Effector memory CD4-positive, alpha-beta T cell (primary cell): ENCODE results near the gene PARD6G.
"Not testable (repeated sequence)": the region's sequence is repeated elsewhere in the genome, so short reads cannot be mapped to it uniquely, and the experiment has no call there.

Experiments used
- DNase-seq, 3 donors: peaks; one replicate each; pipeline ENCODE4 v3.0.0-alpha.2; 2020
- H3K27ac ChIP-seq: 2 replicates; pipeline ENCODE4 v1.7.0; 2013; ENCODE audit warnings: mild to moderate bottlenecking, low read length, moderate library complexity; ENCODE audit not compliant: insufficient read depth, poor library complexity, severe bottlenecking
- H3K27me3 ChIP-seq: replicated peaks from 2 replicates; pipeline ENCODE4 v1.7.0; 2013; ENCODE audit warnings: mild to moderate bottlenecking, low read length; ENCODE audit not compliant: insufficient read depth, control insufficient read depth, poor library complexity, severe bottlenecking
- H3K36me3 ChIP-seq: 2 replicates; pipeline ENCODE4 v1.7.0; 2013; ENCODE audit warnings: mild to moderate bottlenecking, low read length, moderate library complexity; ENCODE audit not compliant: control insufficient read depth, insufficient read depth
- H3K4me1 ChIP-seq: 2 replicates; pipeline ENCODE4 v1.7.0; 2013; ENCODE audit warnings: low read length, mild to moderate bottlenecking; ENCODE audit not compliant: control insufficient read depth, insufficient read depth, poor library complexity, severe bottlenecking
- H3K4me3 ChIP-seq: 2 replicates; pipeline ENCODE4 v1.7.0; 2013; ENCODE audit warnings: low read length, low read depth, mild to moderate bottlenecking; ENCODE audit not compliant: insufficient read depth, poor library complexity, severe bottlenecking
- H3K9me3 ChIP-seq: 2 replicates; pipeline ENCODE4 v1.7.0; 2013; ENCODE audit warnings: mild to moderate bottlenecking, low read length, moderate library complexity; ENCODE audit not compliant: control insufficient read depth

PARD6G gene

GRCh38 chr18:80231151-80231550 is 16.2 kb downstream of the PARD6G start:
- no peak overlapping the region for H3K27ac ChIP-seq
- H3K36me3 ChIP-seq = no peaks in the 10 kb centered on the region
- no peaks in the 10 kb centered on the region for H3K27me3 ChIP-seq
- H3K4me1 ChIP-seq = no peaks in the 10 kb centered on the region
- DNase-seq = no peak
- no peaks in the 10 kb centered on the region for H3K9me3 ChIP-seq
- H3K4me3 ChIP-seq = no peak overlapping the region

GRCh38 chr18:80229766-80230745 is 17.3 kb downstream of the PARD6G start:
- no peaks in the 10 kb centered on the region for H3K27me3 ChIP-seq
- no peak overlapping the region for H3K4me3 ChIP-seq
- no peaks in the 10 kb centered on the region for H3K4me1 ChIP-seq
- no peaks in the 10 kb centered on the region for H3K9me3 ChIP-seq
- no peaks in the 10 kb centered on the region for H3K36me3 ChIP-seq
- H3K27ac ChIP-seq = no peak overlapping the region
- no peak for DNase-seq

GRCh38 chr18:80229363-80229762 is 18.0 kb downstream of the PARD6G start:
- Histone ChIP-seq H3K9me3 (no peaks in the 10 kb centered on the region), H3K4me1 (no peaks in the 10 kb centered on the region), H3K36me3 (no peaks in the 10 kb centered on the region), H3K4me3 (no peak overlapping the region), H3K27me3 (no peaks in the 10 kb centered on the region), H3K27ac (no peak overlapping the region)
- no peak for DNase-seq

- Histone ChIP-seq H3K4me3 (no peak overlapping the region), H3K27me3 (no peaks in the 10 kb centered on the region), H3K9me3 (no peaks in the 10 kb centered on the region), H3K27ac (no peak overlapping the region), H3K4me1 (no peaks in the 10 kb centered on the region), H3K36me3 (no peaks in the 10 kb centered on the region)
- no peak for DNase-seq
These were observed 19.1 kb downstream of the PARD6G start for GRCh38 chr18:80228051-80228848.

- Histone ChIP-seq H3K27me3 (no peaks in the 10 kb centered on the region), H3K4me1 (no peaks in the 10 kb centered on the region), H3K9me3 (no peaks in the 10 kb centered on the region), H3K36me3 (no peaks in the 10 kb centered on the region), H3K4me3 (no peak overlapping the region), H3K27ac (no peak overlapping the region)
- no peak for DNase-seq
These were observed 19.8 kb downstream of the PARD6G start for GRCh38 chr18:80227472-80227871.

- Histone ChIP-seq H3K36me3 (no peaks in the 10 kb centered on the region), H3K9me3 (no peaks in the 10 kb centered on the region), H3K4me3 (no peak overlapping the region), H3K4me1 (no peaks in the 10 kb centered on the region), H3K27me3 (no peaks in the 10 kb centered on the region), H3K27ac (no peak overlapping the region)
- DNase-seq = no peak
These were observed 21.6 kb downstream of the PARD6G start for GRCh38 chr18:80225685-80226084.

- Histone ChIP-seq H3K27me3 (no peaks in the 10 kb centered on the region), H3K27ac (no peak overlapping the region), H3K4me3 (no peak overlapping the region), H3K4me1 (no peaks in the 10 kb centered on the region), H3K9me3 (no peaks in the 10 kb centered on the region), H3K36me3 (no peaks in the 10 kb centered on the region)
- DNase-seq = no peak
These were observed 23.6 kb downstream of the PARD6G start for GRCh38 chr18:80223581-80224148.

GRCh38 chr18:80219488-80219887 is 27.8 kb downstream of the PARD6G start:
- H3K27me3 ChIP-seq, H3K9me3 ChIP-seq, H3K36me3 ChIP-seq, H3K4me1 ChIP-seq, DNase-seq, H3K4me3 ChIP-seq, H3K27ac ChIP-seq: not testable (repeated sequence)

- Histone ChIP-seq H3K36me3 (no peaks in the 10 kb centered on the region), H3K9me3 (no peaks in the 10 kb centered on the region), H3K4me3 (no peak overlapping the region), H3K4me1 (no peaks in the 10 kb centered on the region), H3K27me3 (no peaks in the 10 kb centered on the region), H3K27ac (no peak overlapping the region)
- no peak for DNase-seq
These were observed 28.7 kb downstream of the PARD6G start for GRCh38 chr18:80218341-80219227.
